ENCODE data around the gene DPH1. TPM values are rescaled to one million over a fixed set of nuclear protein-coding genes. Genes with fewer than 3 reads are reported as not detected.

The DPH1 gene
- total RNA-seq, 1 donor: 58.7 TPM

- no peak overlapping the region for H3K4me3 ChIP-seq (ENCODE audit: low read depth, low read length)
- no peak for DNase-seq (ENCODE audit: low read depth)
- no peak for TF ChIP-seq CTCF (IDR thresholded peaks at IDR 0.05; ENCODE audit: insufficient read depth, low read depth, low read length)
Observed at GRCh38 chr17:2037155-2037554, 7.2 kb downstream of the DPH1 start.

- no peak for DNase-seq (ENCODE audit: low read depth)
- H3K4me3 ChIP-seq (ENCODE audit: low read depth, low read length): no peak overlapping the region
- TF ChIP-seq CTCF (IDR thresholded peaks at IDR 0.05; ENCODE audit: insufficient read depth, low read depth, low read length): no peak
Observed at GRCh38 chr17:2040219-2040827, 10.4 kb downstream of the DPH1 start.

- peak overlapping the region; percentile 90 for H3K4me3 ChIP-seq (ENCODE audit: low read depth, low read length)
- TF ChIP-seq CTCF (IDR thresholded peaks at IDR 0.05; ENCODE audit: insufficient read depth, low read depth, low read length): no peak
- no peak for DNase-seq (ENCODE audit: low read depth)
Observed at GRCh38 chr17:2040942-2041560, 11.1 kb downstream of the DPH1 start.

- TF ChIP-seq CTCF (IDR thresholded peaks at IDR 0.05; ENCODE audit: insufficient read depth, low read depth, low read length): peak; percentile 50
- peak; percentile 93 for DNase-seq (ENCODE audit: low read depth)
- H3K4me3 ChIP-seq (ENCODE audit: low read depth, low read length): peak within 1 kb of the TSS; percentile 90
Observed at GRCh38 chr17:2041561-2042389, 11.8 kb downstream of the DPH1 start, which contains the start of gene OVCA2. Gene OVCA2 (plus strand): TSS chr17:2042022. CDS start chr17:2042048, 26 bp downstream.

- TF ChIP-seq CTCF (IDR thresholded peaks at IDR 0.05; ENCODE audit: insufficient read depth, low read depth, low read length): peak; percentile 50
- no peak for DNase-seq (ENCODE audit: low read depth)
- peak overlapping the region; percentile 90 for H3K4me3 ChIP-seq (ENCODE audit: low read depth, low read length)
Observed at GRCh38 chr17:2042390-2042847, 12.5 kb downstream of the DPH1 start.

- TF ChIP-seq CTCF (IDR thresholded peaks at IDR 0.05; ENCODE audit: insufficient read depth, low read depth, low read length): no peak
- no peak for DNase-seq (ENCODE audit: low read depth)
- peak overlapping the region; percentile 90 for H3K4me3 ChIP-seq (ENCODE audit: low read depth, low read length)
Observed at GRCh38 chr17:2042933-2043332, 13.0 kb downstream of the DPH1 start.
